Islet precursor cell (in vitro differentiated cells): Measurements from ENCODE around the gene FMOD.

ENCODE experiments used
- DNase-seq: peaks from one replicate; pipeline ENCODE4 v3.0.0-alpha.2; 2018

FMOD gene

DNA sequence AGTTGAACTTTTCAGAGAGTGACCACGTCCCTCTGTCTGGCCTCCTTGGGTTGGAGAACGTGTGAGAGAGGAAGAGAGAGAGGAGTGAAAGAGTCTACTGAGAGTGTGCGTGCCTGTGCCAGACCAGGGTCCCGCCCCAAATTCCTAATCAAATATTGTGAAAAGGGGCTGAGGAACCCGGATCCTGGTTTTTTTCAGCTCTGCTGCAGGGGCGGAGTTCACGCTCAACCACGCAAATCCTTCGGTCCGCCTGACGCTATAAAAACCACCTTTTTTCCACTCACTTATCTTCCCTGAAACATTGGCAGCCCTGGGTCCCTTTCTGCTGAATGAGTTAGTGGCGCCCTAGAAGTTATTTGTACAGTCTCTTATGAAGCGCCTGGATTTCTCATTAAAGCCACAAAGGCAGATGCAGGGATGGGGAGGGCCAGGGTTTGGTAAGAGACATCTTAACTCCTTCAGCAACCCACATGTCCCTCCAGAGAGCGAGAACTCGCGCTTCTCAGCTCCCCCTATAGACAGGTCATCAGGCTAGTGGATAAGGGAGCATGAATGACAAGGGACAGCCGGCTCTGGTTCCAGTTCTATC, at the start of gene FMOD:
TSS of gene FMOD (minus strand) at position 86 of the 589 bp plus-strand sequence. CDS start 2,852 bp downstream, outside the sequence.
- DNase-seq = peak; percentile 63

DNA sequence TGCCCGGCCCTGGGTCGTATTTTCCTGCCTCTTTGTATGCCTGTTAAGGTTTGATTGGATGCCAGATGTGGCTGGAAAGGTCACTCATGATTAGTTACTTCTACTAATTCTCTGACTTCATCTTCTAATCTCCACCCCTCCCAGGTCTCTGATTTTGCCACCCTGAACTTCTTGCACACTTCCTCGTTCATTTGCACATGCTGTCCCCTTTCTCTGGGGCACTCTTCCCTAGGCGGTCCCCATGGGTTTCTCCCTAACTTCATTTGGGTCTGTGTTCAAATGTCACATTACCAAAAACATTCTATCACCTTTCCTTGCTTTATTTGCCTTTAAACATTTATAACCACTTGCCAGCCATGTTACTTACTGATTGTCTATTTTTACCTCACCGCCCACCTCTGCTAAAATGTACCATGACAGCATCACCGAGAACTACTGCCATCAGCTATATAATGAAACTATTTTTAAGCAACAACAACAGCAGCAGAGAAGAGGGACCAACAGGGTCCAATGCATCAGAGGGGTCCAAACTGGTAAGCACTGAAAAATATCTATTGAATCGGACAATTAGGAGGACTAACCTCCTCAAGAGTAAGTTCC, 45.8 kb upstream of the FMOD start:
- no peak for DNase-seq

DNA sequence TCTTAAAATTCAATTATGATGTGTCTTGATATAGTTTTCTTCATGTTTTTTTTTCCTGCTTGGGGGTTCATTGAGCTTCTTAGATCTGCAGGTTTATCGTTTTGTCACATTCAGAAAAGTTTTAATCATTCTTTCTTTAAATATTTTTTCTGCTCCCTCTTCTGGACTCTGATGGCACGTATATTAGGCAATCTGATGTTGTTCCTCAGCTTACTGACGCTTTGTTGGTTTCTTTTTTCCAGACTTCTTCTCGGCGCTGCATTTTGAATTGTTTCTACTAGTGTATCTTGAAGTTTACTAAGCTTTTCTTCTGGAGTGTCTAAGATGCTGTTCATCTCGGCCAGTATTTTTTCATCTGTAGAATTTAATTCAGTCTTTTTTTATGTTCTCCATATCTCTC, 44.8 kb upstream of the FMOD start:
- DNase-seq = no peak

DNA sequence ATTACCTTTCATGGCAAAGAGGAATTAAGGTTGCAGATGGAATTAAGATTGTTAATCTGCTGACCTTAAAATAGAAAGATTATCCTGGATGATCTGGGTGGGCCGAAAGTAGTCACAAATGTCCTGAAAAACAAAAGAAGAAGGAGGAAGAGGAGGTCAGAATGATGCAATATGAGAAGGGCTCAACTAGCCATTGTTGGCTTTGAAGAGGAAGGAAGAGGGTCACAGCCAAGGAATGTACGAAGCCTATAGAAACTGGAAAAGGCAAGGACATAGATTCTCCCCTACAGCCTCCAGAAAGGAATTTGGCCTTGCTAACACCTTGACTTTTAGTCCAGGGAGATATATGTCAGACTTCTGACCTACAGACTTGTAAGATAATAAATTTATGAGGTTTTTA, 39.4 kb upstream of the FMOD start:
- no peak for DNase-seq

DNA sequence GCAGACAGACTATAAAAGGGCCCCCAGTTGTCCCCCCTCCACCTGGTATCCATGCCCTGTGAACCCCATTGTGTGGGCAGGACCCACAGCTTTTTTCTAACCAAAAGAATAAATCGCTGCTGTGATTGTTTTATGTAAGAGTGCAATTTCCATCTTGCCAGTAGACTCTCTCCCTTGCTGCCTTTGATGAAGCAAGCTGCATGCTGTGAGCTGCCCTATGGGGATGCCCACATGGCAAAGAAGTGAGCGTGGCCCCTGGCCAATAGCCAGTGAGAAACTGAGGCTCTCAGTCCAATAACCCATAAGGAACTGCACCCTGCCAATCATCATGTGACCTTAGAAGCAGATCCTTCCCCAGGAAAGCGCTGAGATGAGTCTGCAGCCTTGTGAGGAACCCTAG, 37.8 kb upstream of the FMOD start:
- DNase-seq = no peak

DNA sequence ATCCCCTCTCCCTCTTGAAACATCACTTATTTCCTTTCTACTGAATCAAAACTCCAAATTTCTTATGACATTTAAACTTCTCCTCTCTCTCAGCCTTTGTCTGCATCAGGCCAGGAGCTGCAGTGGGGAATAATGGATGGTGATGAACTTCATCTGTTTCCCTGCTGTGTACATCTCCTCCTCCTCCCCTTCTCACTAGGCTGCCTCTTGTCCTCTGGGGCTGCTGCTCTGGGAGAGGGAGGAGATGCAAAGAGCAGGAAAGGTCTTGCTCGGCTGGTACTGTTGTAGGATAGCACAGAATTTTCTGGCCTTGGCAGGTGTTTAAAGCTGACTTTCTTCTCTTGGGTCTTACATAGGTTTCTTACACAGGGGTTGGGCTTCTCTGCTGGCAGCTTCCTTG, 31.1 kb upstream of the FMOD start:
- no peak for DNase-seq

DNA sequence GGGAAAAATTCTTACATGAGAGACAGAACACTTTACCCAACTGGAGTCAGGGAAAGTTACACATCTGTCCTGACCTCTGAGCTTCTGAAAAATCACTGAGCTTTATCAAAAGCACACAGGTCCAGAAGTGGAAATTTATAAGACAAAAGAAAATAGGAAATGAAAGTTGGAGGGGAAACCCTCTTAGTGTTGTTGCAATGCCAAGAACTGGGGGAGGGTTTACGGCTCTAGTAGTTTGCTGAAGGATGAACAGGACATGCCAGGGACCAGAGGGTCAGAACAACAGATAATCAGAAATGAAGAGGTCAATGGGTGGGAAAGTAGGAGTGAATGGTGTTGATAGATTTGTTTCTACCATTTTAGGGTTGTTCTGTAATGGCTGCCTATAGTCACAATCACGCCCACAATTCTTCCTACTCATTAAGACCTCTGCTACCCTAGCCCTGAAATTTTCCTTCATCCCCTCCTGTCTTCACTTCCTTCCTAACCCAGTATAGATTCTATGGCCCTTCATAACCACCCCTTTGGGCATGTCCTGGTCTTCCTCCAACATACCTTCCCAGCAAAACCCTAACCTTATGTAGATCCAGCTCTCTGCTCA, 30.3 kb upstream of the FMOD start:
- no peak for DNase-seq

DNA sequence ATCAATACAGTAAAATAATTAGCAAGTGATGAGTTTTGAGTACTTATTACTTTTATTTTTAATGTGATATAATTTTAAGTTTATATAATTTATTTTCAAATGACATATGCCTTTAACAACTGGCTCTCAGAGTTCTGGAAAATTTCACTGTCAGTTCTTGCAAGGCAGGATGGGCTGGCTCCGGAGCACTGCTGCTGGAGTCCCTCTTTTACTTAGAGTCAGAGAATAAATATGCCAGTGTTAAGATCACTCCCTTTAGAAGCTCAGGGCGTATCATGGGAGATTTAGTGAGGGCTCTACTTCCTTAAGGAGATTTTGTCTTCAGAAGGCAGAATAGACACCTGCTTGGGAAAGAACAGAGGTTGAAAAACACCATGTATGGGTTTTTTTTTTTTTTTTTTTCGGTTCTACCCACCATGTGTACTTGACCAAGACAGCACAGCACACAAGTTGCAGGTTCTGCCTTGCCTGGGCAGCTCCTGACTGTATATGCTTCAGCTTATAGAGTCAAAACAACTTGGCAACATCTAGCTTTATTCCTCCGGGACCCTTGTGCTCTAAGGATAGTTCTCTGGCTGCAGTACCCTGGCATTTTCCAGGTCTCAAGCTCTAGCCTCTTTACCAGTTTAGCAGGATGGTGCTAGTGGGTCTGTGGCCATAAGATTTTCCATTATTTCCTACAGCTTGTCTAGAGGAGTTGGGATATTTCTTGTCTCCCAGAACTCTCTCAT, 29.7 kb upstream of the FMOD start:
- no peak for DNase-seq

DNA sequence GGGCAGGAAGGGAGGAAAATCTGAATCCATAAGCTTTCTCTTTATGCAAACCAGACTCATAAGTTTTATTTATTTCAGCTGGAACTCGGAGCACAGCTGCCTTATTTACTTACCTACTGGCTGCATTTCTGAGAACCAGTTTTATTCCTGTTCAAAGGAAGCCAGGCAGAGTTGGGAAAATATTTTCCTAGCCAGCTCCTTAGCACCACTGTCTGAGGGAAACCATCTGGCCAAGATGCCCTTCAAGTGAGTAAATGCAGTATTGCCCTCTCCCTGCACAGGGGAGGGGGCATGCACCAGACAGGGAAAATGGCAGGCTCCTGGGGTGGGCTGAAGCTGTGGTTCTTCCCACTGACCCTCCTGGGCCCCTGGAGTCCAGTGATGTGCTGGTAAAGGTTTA, 28.9 kb upstream of the FMOD start:
- peak; percentile 43 for DNase-seq

DNA sequence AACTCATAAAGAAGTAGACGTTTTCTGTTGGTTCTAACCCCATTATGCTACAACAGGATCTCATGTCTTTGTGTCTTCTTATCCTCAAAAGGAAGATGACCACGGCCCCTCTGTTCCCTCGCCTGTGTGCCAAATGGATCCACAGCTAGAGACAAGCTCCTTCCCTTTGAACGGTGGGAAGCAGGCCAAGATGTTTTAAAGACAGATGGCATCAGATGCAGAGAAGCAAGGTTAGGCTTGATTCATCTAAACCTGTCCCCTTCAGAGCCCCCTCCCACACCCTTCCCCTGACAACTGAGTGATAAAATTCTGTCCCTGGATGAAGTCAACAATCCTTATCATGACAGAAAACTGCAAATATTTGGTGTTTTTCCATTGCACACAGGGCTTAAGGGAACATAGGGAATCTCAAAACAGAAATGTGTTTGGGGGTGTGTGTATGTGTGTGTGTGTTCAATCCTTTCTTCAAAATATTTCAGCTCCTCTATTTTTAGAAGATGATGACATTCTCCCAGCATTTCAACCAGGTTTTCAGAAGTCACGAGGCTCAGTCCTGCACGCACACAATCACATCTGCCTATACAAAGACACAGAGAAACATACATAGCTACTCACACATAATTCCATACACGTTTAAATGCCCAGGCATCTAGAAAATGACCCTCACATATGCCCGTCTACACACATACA, 27.8 kb upstream of the FMOD start:
- no peak for DNase-seq

DNA sequence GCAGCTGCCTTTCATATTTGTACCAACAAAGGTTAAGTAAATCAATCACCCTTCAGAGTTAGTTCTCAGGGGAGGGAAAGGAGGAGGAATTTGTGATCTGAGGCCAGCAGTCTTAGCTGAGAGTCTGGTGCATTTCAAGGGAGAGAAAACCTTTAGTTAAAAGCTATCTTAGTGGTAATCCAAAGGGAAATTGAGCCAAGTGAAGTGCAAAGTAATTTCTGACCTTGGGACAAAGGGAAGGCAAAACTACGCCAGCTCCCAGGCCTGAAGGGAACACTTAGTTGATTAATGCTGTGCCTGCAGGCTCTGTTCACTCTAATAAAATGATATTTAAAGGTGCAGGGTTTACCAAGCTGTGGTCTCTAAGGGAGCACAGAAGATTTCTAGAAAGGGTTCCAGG, 23.1 kb upstream of the FMOD start:
- no peak for DNase-seq

DNA sequence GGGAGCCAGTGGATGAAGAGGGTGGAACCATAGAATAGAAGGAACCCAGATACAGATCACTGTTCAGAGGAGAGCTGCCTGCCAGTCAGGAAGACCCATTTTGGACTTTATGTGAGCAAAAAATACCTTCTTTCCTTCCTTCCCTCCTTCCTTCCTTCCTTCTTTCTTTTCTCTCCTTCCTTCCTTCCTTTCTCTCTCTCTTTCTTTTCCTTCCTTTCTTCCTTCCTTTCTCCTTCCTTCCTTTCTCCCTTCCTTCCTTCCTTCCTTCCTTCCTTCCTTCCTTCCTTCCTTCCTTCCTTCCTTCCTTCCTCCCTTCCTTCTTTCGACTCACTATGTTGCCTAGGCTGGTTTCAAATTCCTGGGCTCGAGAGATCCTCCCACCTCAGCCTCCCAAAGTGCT, 22.1 kb upstream of the FMOD start:
- no peak for DNase-seq

DNA sequence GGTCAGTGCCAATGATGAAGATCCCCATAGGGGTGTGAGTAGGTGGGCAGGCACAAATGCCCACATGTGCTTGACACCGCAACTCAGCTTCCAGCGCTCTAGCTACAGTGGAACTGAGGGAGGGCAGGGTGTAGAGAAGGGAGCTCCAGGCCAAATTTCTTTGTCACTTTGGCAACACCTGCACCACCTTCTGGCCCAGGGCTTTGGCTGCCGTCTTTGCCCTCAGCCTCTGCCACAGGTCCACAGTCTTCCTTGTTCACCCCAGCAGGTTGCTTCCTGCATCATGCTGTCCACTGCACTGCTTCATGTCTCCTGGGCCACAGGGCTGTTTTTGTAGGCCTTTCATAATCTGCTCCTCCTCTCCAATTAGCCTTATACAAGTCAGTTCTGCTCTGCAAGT, 20.4 kb upstream of the FMOD start:
- DNase-seq = no peak

DNA sequence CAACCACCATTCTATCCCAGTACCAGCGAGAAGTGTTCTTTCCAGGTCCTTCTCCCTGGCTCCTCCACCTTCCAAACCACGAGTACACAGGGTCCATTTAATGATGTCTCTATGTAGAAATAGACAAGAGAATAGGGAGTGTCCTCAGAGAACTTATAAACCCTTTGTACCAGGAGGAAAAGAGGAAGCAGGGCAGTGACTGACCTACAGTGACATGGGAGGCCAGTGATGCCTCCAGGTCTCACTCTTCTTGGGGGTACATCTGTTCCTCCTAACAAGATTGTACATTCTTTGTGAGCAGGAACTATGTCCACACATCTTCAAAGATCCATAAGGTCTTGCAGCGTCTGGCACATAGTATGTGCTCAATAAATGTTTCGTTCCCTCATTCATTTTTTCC, 18.7 kb upstream of the FMOD start:
- DNase-seq = no peak

DNA sequence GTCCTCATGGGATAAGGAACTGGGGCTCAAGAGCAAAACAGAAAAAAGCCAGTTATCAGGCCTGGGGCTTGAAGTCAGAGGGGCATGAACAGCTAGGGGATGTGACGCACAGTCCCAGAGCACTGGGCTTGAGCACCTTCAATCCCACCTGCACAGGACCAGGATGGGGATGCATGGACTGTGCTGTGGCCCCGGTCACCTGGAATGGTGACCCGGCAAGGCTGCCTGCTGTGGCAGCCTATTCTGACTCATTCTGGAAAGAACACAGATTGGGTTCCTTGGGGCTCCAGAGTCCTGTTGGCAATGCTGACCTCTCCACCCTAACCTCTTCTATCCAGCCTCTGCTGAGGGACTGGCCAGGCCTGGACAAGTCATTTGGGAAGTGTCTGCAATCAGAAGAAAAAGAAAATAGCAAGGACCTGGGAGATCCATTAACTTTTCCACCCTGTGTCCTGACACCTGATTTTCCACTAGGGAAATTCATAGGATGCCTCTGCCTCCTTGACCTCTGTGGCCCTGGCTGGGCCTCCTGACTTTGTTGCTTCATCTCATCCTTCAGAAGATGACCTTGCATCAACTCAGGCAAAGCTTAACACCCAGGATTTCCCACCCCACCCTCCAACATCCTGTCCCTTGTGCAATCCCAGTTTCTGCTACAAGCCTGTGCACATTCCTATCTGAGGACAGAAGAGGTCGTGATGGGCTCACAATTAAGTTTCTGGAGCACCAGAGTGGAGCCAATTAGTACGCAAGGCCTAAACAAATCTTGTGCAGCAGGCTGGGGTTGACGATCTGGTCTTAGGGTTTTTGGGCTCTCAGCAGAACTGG, 17.9 kb upstream of the FMOD start:
- DNase-seq = no peak

DNA sequence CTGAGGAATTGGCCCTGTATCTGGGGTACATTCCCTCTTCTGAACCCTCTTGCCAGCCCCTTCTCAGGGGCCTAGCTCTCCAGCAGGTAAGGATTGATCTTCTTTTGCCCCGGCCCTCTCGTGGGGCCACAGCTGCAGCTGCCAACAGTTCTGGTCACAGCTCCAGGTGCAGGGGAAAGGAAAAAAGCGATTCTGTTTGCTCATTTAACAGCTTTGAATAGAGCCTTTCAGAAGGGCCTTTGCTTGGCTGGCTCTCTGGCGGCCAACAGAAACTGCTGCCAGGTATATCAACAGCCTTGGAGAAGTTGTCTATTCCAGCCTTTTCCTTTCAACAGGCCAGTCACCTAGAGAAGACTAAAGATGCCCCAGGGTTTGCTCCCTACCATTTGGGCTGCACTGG, 16.1 kb upstream of the FMOD start:
- no peak for DNase-seq

DNA sequence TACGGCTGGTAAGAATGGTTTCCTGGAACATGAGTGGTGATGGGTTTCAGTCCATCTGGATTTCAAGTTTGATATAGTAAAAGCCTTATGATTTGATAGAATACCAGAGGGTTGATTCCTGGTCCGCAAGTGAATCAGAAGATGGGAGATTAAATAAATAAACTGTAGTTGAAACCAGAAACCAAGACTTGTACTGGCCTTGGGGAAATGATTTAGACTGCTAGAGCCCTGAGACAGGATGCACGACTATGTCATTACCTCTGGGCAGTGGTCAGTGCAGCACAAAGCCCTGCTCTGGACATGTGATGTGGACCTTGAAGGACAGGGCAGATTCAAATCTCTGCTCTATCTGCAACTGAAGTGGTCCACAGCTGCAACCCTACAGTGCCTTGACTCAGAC, 15.6 kb upstream of the FMOD start:
- DNase-seq = no peak

DNA sequence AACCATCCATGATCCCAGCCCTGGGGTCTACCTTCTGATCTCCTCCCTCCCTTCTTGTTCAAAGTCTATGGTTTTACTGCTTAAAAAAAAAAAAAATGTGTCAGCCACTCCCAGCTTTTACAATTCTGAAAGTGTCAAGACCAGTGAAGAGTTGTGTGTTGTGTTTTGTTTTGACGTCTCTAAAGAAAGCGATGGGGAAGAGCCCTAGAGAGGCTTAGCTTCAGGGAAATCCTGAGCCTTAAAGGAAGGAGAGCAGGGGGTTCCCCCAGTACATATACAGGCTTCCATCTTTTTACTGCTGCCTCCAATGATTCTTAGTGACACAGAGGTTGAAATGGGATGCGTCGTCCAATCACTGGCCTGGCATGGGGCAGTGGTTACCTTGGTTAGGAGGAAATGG, 13.9 kb upstream of the FMOD start:
- DNase-seq = peak; percentile 35

DNA sequence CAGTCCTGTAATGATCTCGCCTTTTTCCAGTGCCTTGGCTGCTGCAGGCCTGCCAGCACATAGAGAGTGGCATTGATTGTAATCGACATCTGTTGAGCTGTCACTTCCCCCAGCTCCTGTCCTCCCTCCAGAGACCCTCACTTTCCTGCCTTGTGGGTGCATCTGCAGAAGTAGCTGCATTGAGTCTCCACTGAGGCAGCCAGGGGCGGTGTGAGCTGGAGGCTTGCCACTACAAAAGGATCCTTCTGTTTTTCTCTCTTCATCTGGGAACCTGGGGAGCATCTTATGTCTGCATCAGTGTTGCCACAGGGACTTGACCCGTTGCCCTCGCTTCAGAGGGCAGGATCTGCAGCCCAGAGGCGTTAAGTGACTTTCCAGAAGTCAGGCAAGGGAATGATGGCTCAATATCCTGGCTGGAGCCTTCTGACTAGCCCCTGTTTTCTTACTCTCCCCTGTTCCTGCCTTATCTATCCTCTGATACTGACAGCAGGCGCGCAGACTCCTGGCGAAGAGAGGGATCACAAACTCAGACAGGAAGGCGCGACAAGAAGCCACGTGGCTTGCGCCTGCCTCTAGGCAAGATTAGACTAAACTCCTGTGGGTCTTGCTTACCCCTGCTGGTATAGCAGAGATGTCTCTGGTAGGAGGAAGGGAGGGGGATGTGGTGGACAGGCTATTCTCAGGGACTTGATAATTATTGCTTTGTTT, 13.3 kb upstream of the FMOD start:
- peak; percentile 89 for DNase-seq

DNA sequence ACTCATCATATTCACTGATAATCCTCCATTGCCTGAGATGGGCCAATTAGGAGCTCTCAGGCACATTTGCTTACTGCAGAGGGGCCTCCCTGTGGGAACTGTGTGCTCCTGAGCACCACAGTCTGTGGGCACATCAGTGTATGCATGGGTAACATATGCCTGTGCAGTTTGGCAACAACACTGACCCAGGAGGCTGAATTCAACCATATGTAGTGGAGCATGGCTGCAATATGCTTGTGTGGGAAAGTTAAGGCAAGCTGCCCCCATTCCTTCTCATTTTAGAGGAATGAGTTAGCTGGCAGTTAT, 11.8 kb upstream of the FMOD start:
- DNase-seq = no peak

DNA sequence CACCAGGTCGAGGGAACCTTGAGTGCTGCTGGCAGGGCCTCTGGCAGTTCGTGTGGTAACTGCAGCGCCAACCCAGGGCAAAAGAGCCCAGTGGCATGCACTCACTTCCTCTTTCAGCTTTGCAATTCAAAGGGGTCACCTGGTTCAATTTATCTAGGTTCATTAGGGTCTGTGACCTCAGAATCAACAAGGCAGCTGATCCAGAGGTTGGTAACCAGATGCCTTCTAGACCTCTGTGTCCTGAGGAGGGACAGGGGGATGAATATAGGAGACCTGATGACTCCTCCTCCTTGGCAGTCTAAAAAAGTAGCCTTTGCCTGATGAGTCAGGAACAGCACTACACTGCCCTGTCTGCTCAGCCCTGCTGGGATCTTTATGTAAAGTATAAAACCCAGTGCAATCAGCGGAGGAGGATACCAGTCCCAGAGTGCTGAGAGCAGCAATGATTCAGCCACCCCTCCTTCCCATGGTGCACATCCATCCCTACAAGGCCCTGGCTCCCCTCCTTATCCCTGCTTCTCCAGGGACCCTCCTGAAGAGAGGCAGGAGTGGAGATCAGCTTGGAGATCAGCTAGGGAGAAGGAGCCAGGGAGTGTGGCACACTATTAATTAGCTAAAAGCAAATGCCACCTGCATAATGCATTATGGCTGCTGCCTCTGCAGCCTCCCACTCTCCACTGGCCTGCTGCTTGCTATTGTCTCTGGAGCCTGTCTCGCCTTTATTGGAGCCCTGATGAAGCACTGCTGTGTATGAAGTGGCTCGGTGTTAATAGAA, 11.2 kb upstream of the FMOD start:
- DNase-seq = peak; percentile 61
